Measurements from ENCODE around the gene VAMP2. TPM values are rescaled to one million over a fixed set of nuclear protein-coding genes. Genes with fewer than 3 reads are reported as not detected.

The VAMP2 gene
- total and polyA plus RNA-seq, 4 donors: 33.9 to 76.2 (median 45.8) TPM

DNA sequence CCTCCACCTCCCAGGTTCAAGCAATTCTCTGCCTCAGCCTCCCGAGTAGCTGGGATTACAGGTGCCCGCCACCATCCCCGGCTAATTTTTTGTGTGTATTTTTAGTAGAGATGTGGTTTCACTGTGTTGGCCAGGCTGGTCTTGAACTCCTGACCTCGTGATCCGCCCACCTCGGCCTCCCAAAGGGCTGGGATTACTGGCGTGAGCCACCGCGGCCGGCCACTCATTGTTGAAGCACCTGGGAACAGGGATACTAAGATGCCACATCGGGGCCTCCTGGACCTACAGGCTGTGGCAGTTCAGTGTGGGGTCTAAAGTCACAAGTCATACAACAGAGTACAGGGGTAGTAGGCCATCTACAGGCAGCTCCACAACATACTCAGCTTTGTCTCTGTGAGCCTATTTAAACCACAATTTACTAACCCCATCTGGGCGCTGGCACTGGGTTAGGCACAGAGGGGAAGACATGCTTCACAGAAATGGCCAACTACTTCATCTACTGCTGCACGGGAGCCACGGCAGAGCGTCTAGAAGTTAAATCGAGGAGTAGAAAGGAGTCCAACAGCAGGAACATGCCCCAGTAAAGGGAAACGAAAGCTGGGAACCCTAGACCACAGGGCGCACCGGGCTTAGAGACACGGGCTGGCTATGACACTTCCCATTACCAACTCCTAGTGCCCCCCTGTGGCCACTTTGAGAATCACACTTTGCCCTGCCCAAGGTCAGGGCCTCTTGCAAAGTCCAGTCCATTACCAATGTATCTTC is 4.3 kb downstream of the VAMP2 start:
- peak overlapping the region; percentile 81 to 85 for H3K27ac ChIP-seq (ENCODE audit: low read depth in 1 of 2, low read length in 1 of 2)
- no peaks in the 10 kb centered on the region for H3K9me3 ChIP-seq (ENCODE audit: control insufficient read depth in 4 of 4, insufficient read depth in 3 of 4, low read length in 3 of 4)
- ATAC-seq (ENCODE audit: insufficient read depth, low FRiP score) (no peak), DNase-seq (peak; percentile 88 to 92 (median 90))
- 43 to 52% methylated on average over 20 of the region's 20 CpGs for WGBS, 2 donors
- H3K4me3 ChIP-seq: no peak overlapping the region
- peaks cover 3 to 50% (median 28%) of the 10 kb centered on the region in 5 donors for H3K4me1 ChIP-seq (ENCODE audit: control insufficient read depth in 5 of 5, insufficient read depth in 5 of 5, low read length in 5 of 5)
- H3K27me3 ChIP-seq (ENCODE audit: control insufficient read depth in 3 of 3, insufficient read depth in 3 of 3, low read length in 2 of 3): no peaks in the 10 kb centered on the region
- no peak overlapping the region for H3K9ac ChIP-seq (ENCODE audit: insufficient read depth in 1 of 2, low read length in 2 of 2)
- TF ChIP-seq, protein P1, sequence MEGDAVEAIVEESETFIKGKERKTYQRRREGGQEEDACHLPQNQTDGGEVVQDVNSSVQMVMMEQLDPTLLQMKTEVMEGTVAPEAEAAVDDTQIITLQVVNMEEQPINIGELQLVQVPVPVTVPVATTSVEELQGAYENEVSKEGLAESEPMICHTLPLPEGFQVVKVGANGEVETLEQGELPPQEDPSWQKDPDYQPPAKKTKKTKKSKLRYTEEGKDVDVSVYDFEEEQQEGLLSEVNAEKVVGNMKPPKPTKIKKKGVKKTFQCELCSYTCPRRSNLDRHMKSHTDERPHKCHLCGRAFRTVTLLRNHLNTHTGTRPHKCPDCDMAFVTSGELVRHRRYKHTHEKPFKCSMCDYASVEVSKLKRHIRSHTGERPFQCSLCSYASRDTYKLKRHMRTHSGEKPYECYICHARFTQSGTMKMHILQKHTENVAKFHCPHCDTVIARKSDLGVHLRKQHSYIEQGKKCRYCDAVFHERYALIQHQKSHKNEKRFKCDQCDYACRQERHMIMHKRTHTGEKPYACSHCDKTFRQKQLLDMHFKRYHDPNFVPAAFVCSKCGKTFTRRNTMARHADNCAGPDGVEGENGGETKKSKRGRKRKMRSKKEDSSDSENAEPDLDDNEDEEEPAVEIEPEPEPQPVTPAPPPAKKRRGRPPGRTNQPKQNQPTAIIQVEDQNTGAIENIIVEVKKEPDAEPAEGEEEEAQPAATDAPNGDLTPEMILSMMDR (IDR thresholded peaks at IDR 0.05; ENCODE audit: control extremely low read depth, extremely low read depth): peak; percentile 91
- H3K36me3 ChIP-seq (ENCODE audit: control insufficient read depth in 4 of 4, insufficient read depth in 4 of 4, low read length in 4 of 4): peaks cover 3 to 26% (median 14%) of the 10 kb centered on the region in 4 donors

DNA sequence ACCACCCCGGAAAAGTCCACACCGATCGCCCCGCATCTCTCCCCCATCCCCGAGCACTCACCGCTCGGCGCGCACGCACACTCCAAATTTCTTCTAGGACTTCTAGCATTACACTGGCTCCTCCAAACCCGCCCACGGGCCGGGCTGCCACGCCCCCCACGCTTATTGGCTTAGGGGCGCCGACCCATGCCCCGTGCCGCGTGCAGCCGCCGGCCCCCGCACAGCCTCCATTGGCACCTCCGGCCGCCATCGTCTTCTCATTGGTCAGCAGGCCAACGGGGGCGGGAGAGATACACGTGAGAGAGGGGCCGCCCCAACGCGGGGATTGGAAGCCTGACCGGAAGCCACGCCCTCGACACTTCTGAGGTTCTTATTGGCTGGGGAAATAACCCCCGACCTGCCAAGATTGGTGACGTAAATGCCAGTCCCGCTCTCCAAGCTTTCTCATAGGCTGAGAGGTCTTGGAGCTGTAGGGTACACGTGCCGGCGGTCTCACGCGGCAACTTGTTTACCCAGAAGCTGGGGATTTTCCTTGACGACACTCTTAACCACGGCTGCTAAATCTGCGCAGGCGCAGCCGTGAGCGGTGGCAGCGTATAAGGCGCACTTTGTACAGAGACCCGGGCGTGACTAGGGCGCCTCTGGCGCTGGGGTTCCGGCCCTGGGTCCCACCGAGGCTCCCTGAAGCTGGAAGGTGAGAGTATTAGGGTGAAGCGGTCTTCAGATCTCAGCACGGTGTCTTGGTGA is 6.3 kb downstream of the VAMP2 start:
- Histone ChIP-seq H3K9me3 (ENCODE audit: control insufficient read depth in 4 of 4, insufficient read depth in 3 of 4, low read length in 3 of 4) (no peaks in the 10 kb centered on the region), H3K4me1 (ENCODE audit: control insufficient read depth in 5 of 5, insufficient read depth in 5 of 5, low read length in 5 of 5) (peaks cover 5 to 56% (median 29%) of the 10 kb centered on the region in 5 donors), H3K27ac (ENCODE audit: low read depth in 1 of 2, low read length in 1 of 2) (peak overlapping the region; percentile 95 to 100), H3K9ac (ENCODE audit: insufficient read depth in 1 of 2, low read length in 2 of 2) (peak overlapping the region; percentile 99 to 100), H3K4me3 (peak overlapping the region; percentile 94), H3K27me3 (ENCODE audit: control insufficient read depth in 3 of 3, insufficient read depth in 3 of 3, low read length in 2 of 3) (no peaks in the 10 kb centered on the region), H3K36me3 (ENCODE audit: control insufficient read depth in 4 of 4, insufficient read depth in 4 of 4, low read length in 4 of 4) (peaks cover 3 to 15% (median 15%) of the 10 kb centered on the region in 4 donors)
- 0 to 1% methylated on average over 59 of the region's 59 CpGs for WGBS, 2 donors
- peak; percentile 75 for ATAC-seq (ENCODE audit: insufficient read depth, low FRiP score)
- TF ChIP-seq, protein P1 (IDR thresholded peaks at IDR 0.05; ENCODE audit: control extremely low read depth, extremely low read depth): no peak
- DNase-seq: peak; percentile 100

DNA sequence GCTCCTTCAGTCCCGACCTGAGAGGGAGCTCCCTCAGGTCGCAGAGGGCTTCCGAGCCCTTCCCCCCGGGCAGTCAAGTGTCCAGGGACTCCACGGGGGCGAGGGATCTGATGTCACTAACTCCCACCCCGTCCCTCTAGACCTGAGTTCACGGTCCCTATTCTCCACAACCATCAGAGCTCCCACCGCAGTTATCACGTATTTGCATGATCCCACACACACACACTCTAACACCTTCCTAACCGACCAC is 6.8 kb downstream of the VAMP2 start:
- Histone ChIP-seq H3K4me1 (ENCODE audit: control insufficient read depth in 5 of 5, insufficient read depth in 5 of 5, low read length in 5 of 5) (peaks cover 5 to 56% (median 31%) of the 10 kb centered on the region in 5 donors), H3K27me3 (ENCODE audit: control insufficient read depth in 3 of 3, insufficient read depth in 3 of 3, low read length in 2 of 3) (no peaks in the 10 kb centered on the region), H3K4me3 (peak overlapping the region; percentile 94), H3K36me3 (ENCODE audit: control insufficient read depth in 4 of 4, insufficient read depth in 4 of 4, low read length in 4 of 4) (peaks cover under 1 to 14% (median 11%) of the 10 kb centered on the region in 4 donors), H3K9me3 (ENCODE audit: control insufficient read depth in 4 of 4, insufficient read depth in 3 of 4, low read length in 3 of 4) (no peaks in the 10 kb centered on the region), H3K27ac (ENCODE audit: low read depth in 1 of 2, low read length in 1 of 2) (peak overlapping the region; percentile 89 to 100), H3K9ac (ENCODE audit: insufficient read depth in 1 of 2, low read length in 2 of 2) (peak overlapping the region; percentile 99 to 100)
- ATAC-seq (ENCODE audit: insufficient read depth, low FRiP score) (no peak), DNase-seq (no peak)
- TF ChIP-seq, protein P1 (IDR thresholded peaks at IDR 0.05; ENCODE audit: control extremely low read depth, extremely low read depth): no peak
- WGBS, 2 donors: 1 to 3% methylated on average over 11 of the region's 11 CpGs
